ENCODE results near the gene TPI1. TPM values are rescaled to one million over a fixed set of nuclear protein-coding genes. Genes with fewer than 3 reads are reported as not detected.
"Not testable (repeated sequence)": the region's sequence is repeated elsewhere in the genome, so short reads cannot be mapped to it uniquely, and the experiment has no call there.

TPI1 gene
- polyA plus RNA-seq, 1 donor: 564 TPM

GRCh38 chr12:6855322-6855721, 12.0 kb upstream of the TPI1 start:
- Histone ChIP-seq H3K4me1 (ENCODE audit: control insufficient read depth, insufficient read depth, low read length) (peaks cover 19% of the 10 kb centered on the region), H3K4me3 (ENCODE audit: low read length) (no peak overlapping the region), H3K36me3 (ENCODE audit: control insufficient read depth, insufficient read depth, low read length) (peaks cover 55% of the 10 kb centered on the region), H3K9me3 (ENCODE audit: control insufficient read depth, low read depth, low read length) (no peaks in the 10 kb centered on the region), H3K27ac (ENCODE audit: low read length) (no peak overlapping the region), H3K27me3 (ENCODE audit: control insufficient read depth, insufficient read depth, low read length) (no peaks in the 10 kb centered on the region)
- DNase-seq: no peak
- 93% methylated on average over 3 of the region's 14 CpGs for WGBS (ENCODE audit: insufficient coverage, low lambda C conversion rate)

GRCh38 chr12:6858799-6859198, 8.5 kb upstream of the TPI1 start:
- no peak for DNase-seq
- Histone ChIP-seq H3K9me3 (ENCODE audit: control insufficient read depth, low read depth, low read length) (no peaks in the 10 kb centered on the region), H3K4me3 (ENCODE audit: low read length) (no peak overlapping the region), H3K27ac (ENCODE audit: low read length) (no peak overlapping the region), H3K4me1 (ENCODE audit: control insufficient read depth, insufficient read depth, low read length) (peaks cover 5% of the 10 kb centered on the region), H3K27me3 (ENCODE audit: control insufficient read depth, insufficient read depth, low read length) (no peaks in the 10 kb centered on the region), H3K36me3 (ENCODE audit: control insufficient read depth, insufficient read depth, low read length) (peaks cover 87% of the 10 kb centered on the region)
- WGBS (ENCODE audit: insufficient coverage, low lambda C conversion rate): no CpG with 5 or more reads among the region's 2 CpGs

- Histone ChIP-seq H3K27me3 (ENCODE audit: control insufficient read depth, insufficient read depth, low read length) (no peaks in the 10 kb centered on the region), H3K27ac (ENCODE audit: low read length) (no peak overlapping the region), H3K4me3 (ENCODE audit: low read length) (no peak overlapping the region), H3K9me3 (ENCODE audit: control insufficient read depth, low read depth, low read length) (no peaks in the 10 kb centered on the region), H3K4me1 (ENCODE audit: control insufficient read depth, insufficient read depth, low read length) (no peaks in the 10 kb centered on the region), H3K36me3 (ENCODE audit: control insufficient read depth, insufficient read depth, low read length) (peaks cover 91% of the 10 kb centered on the region)
- no peak for DNase-seq
- WGBS (ENCODE audit: insufficient coverage, low lambda C conversion rate): no CpG with 5 or more reads among the region's 9 CpGs
These were observed 7.2 kb upstream of the TPI1 start for GRCh38 chr12:6860116-6860515.

GRCh38 chr12:6860942-6861341, 6.4 kb upstream of the TPI1 start:
- DNase-seq: no peak
- 100% methylated on average over 1 of the region's 7 CpGs for WGBS (ENCODE audit: insufficient coverage, low lambda C conversion rate)
- Histone ChIP-seq H3K27ac (ENCODE audit: low read length) (no peak overlapping the region), H3K27me3 (ENCODE audit: control insufficient read depth, insufficient read depth, low read length) (no peaks in the 10 kb centered on the region), H3K4me1 (ENCODE audit: control insufficient read depth, insufficient read depth, low read length) (no peaks in the 10 kb centered on the region), H3K9me3 (ENCODE audit: control insufficient read depth, low read depth, low read length) (no peaks in the 10 kb centered on the region), H3K36me3 (ENCODE audit: control insufficient read depth, insufficient read depth, low read length) (peaks cover 92% of the 10 kb centered on the region), H3K4me3 (ENCODE audit: low read length) (no peak overlapping the region)

GRCh38 chr12:6861391-6861790, 5.9 kb upstream of the TPI1 start:
- Histone ChIP-seq H3K27me3 (ENCODE audit: control insufficient read depth, insufficient read depth, low read length) (no peaks in the 10 kb centered on the region), H3K4me1 (ENCODE audit: control insufficient read depth, insufficient read depth, low read length) (no peaks in the 10 kb centered on the region), H3K27ac (ENCODE audit: low read length) (no peak overlapping the region), H3K4me3 (ENCODE audit: low read length) (no peak overlapping the region), H3K9me3 (ENCODE audit: control insufficient read depth, low read depth, low read length) (no peaks in the 10 kb centered on the region), H3K36me3 (ENCODE audit: control insufficient read depth, insufficient read depth, low read length) (peaks cover 91% of the 10 kb centered on the region)
- no CpG with 5 or more reads among the region's 9 CpGs for WGBS (ENCODE audit: insufficient coverage, low lambda C conversion rate)
- DNase-seq: no peak

GRCh38 chr12:6863033-6863432, 4.3 kb upstream of the TPI1 start:
- H3K4me3 ChIP-seq (ENCODE audit: low read length): no peak overlapping the region
- H3K27me3 ChIP-seq (ENCODE audit: control insufficient read depth, insufficient read depth, low read length): no peaks in the 10 kb centered on the region
- H3K36me3 ChIP-seq (ENCODE audit: control insufficient read depth, insufficient read depth, low read length): peaks cover 75% of the 10 kb centered on the region
- DNase-seq: no peak
- H3K9me3 ChIP-seq (ENCODE audit: control insufficient read depth, low read depth, low read length): no peaks in the 10 kb centered on the region
- H3K27ac ChIP-seq (ENCODE audit: low read length): no peak overlapping the region
- WGBS (ENCODE audit: insufficient coverage, low lambda C conversion rate): 74% methylated on average over 3 of the region's 11 CpGs
- peaks cover 5% of the 10 kb centered on the region for H3K4me1 ChIP-seq (ENCODE audit: control insufficient read depth, insufficient read depth, low read length)

- Histone ChIP-seq H3K9me3 (ENCODE audit: control insufficient read depth, low read depth, low read length) (no peaks in the 10 kb centered on the region), H3K27ac (ENCODE audit: low read length) (no peak overlapping the region), H3K4me3 (ENCODE audit: low read length) (no peak overlapping the region), H3K4me1 (ENCODE audit: control insufficient read depth, insufficient read depth, low read length) (peaks cover 9% of the 10 kb centered on the region), H3K27me3 (ENCODE audit: control insufficient read depth, insufficient read depth, low read length) (no peaks in the 10 kb centered on the region), H3K36me3 (ENCODE audit: control insufficient read depth, insufficient read depth, low read length) (peaks cover 68% of the 10 kb centered on the region)
- DNase-seq: no peak
- no CpG with 5 or more reads among the region's 16 CpGs for WGBS (ENCODE audit: insufficient coverage, low lambda C conversion rate)
These were observed 3.6 kb upstream of the TPI1 start for GRCh38 chr12:6863586-6864321.

GRCh38 chr12:6865307-6865706, 2.0 kb upstream of the TPI1 start:
- Histone ChIP-seq H3K36me3 (ENCODE audit: control insufficient read depth, insufficient read depth, low read length) (peaks cover 65% of the 10 kb centered on the region), H3K4me1 (ENCODE audit: control insufficient read depth, insufficient read depth, low read length) (peaks cover 20% of the 10 kb centered on the region)
- not testable (repeated sequence) for H3K4me3 ChIP-seq (ENCODE audit: low read length); H3K9me3 ChIP-seq (ENCODE audit: control insufficient read depth, low read depth, low read length); DNase-seq; H3K27me3 ChIP-seq (ENCODE audit: control insufficient read depth, insufficient read depth, low read length); H3K27ac ChIP-seq (ENCODE audit: low read length)
- WGBS (ENCODE audit: insufficient coverage, low lambda C conversion rate): no CpG with 5 or more reads among the region's 5 CpGs

- Histone ChIP-seq H3K36me3 (ENCODE audit: control insufficient read depth, insufficient read depth, low read length) (peaks cover 65% of the 10 kb centered on the region), H3K9me3 (ENCODE audit: control insufficient read depth, low read depth, low read length) (no peaks in the 10 kb centered on the region), H3K4me3 (ENCODE audit: low read length) (peak overlapping the region; percentile 60), H3K27ac (ENCODE audit: low read length) (no peak overlapping the region), H3K27me3 (ENCODE audit: control insufficient read depth, insufficient read depth, low read length) (no peaks in the 10 kb centered on the region), H3K4me1 (ENCODE audit: control insufficient read depth, insufficient read depth, low read length) (peaks cover 27% of the 10 kb centered on the region)
- no peak for DNase-seq
- no CpG with 5 or more reads among the region's 19 CpGs for WGBS (ENCODE audit: insufficient coverage, low lambda C conversion rate)
These were observed 990 bp upstream of the TPI1 start for GRCh38 chr12:6866163-6866919.

GRCh38 chr12:6866920-6867412, 365 bp upstream of the TPI1 start:
- H3K9me3 ChIP-seq (ENCODE audit: control insufficient read depth, low read depth, low read length): no peaks in the 10 kb centered on the region
- peaks cover 59% of the 10 kb centered on the region for H3K36me3 ChIP-seq (ENCODE audit: control insufficient read depth, insufficient read depth, low read length)
- peak overlapping the region; percentile 60 for H3K4me3 ChIP-seq (ENCODE audit: low read length)
- no CpG with 5 or more reads among the region's 33 CpGs for WGBS (ENCODE audit: insufficient coverage, low lambda C conversion rate)
- peaks cover 33% of the 10 kb centered on the region for H3K4me1 ChIP-seq (ENCODE audit: control insufficient read depth, insufficient read depth, low read length)
- no peak for DNase-seq
- H3K27me3 ChIP-seq (ENCODE audit: control insufficient read depth, insufficient read depth, low read length): no peaks in the 10 kb centered on the region
- peak overlapping the region; percentile 65 for H3K27ac ChIP-seq (ENCODE audit: low read length)
